Measurements from ENCODE around the gene GPATCH4. TPM values are rescaled to one million over a fixed set of nuclear protein-coding genes. Genes with fewer than 3 reads are reported as not detected.
A peak's percentile ranks its signal among the peaks of the same experiment; 100 is the strongest.
"Not testable (repeated sequence)": the region's sequence is repeated elsewhere in the genome, so short reads cannot be mapped to it uniquely, and the experiment has no call there.

GPATCH4 gene
- total RNA-seq, 1 donor from 2014 or later = 29.4 TPM

DNA sequence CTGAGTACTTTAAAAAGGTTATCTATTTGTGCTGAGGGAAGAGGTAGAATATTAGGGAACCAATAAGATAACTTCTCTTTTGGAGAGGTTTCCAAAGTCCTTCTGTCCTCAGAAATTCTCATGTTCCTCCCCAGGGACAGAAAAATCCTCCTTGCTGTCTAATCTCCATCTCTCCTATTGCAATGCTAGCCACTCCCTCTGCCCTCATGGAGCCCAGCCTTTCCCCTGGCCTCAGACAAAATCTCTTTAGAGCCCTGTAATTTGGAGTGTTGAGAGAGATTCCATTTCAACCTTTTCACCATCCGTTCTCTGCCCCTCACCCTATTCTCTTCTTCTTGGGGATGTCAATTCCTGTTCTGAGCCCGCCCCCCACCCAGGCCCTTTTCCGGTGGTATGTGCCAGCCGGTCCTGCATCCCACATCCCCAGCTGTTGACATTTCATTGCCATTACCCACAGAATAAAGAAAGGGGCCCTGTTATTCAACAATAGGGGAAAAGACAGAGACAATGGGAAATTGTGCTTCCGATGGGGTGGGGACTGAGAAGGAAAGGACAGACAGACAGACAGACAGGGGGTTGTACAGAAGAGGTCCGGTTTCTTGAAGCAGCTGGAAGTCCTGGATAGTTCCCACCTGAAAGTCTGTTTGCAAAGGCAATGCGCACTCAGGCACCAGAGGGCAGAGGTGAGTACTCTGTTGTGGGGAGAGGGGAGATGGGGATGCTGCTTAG, 17.7 kb upstream of the GPATCH4 start, which contains the start of gene HAPLN2:
HAPLN2 (plus strand) TSS at position 563 of the 729 bp plus-strand sequence. CDS start 4,076 bp downstream, outside the sequence.
- DNase-seq (ENCODE audit: low spot score in 2 of 2) = no peak
- H3K27me3 ChIP-seq = peaks cover 8% of the 10 kb centered on the region
- peak in 1 of 3 experiments; percentile 13 for TF ChIP-seq CTCF (IDR thresholded peaks at IDR 0.05)
- no peaks in the 10 kb centered on the region for H3K9me3 ChIP-seq
- no peak within 1 kb of the TSS for H3K27ac ChIP-seq
- intact Hi-C loops (cut with DNase I) = no loop called here
- no peaks in the 10 kb centered on the region for H3K36me3 ChIP-seq
- peaks cover 4 to 5% of the 10 kb centered on the region in 2 donors for H3K4me1 ChIP-seq
- H3K4me3 ChIP-seq = no peak within 1 kb of the TSS

DNA sequence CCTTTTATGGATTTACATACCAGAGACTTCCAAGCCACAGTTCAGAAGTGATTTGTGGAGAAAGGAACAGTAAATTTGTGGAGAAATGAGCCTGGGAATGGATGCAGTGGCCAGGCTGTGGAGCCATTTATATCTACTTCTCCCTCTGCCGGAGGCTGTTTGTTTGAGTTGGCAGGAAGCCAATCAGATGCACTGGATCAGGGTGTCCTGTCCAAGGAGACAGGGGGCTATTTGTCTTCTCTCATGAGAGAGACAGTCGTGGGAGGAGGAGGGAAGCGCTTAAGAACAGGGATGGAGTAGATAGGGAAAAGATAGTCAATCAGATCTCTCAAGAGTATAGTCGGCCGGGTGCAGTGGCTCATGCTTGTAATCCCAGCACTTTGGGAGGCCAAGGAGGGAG, 15.2 kb upstream of the GPATCH4 start:
- no peak for DNase-seq (ENCODE audit: low spot score in 2 of 2)
- no peak overlapping the region for H3K4me3 ChIP-seq

GRCh38 chr1:156615946-156616345, 14.7 kb upstream of the GPATCH4 start:
- DNase-seq (ENCODE audit: low spot score in 2 of 2) = no peak
- Histone ChIP-seq H3K4me3 (no peak overlapping the region), H3K27ac (peak overlapping the region; percentile 1 to 10), H3K9me3 (no peaks in the 10 kb centered on the region), H3K36me3 (no peaks in the 10 kb centered on the region), H3K27me3 (no peaks in the 10 kb centered on the region), H3K4me1 (peaks cover 2 to 4% of the 10 kb centered on the region in 2 donors)
- intact Hi-C loops (cut with DNase I) = no loop called here
- TF ChIP-seq CTCF (IDR thresholded peaks at IDR 0.05) = no peak

More for the DNA sequence above, 15.2 kb upstream of the GPATCH4 start:
- no peak for TF ChIP-seq CTCF (IDR thresholded peaks at IDR 0.05)
- H3K9me3 ChIP-seq = no peaks in the 10 kb centered on the region
- H3K27ac ChIP-seq = peak overlapping the region; percentile 1 to 10
- H3K27me3 ChIP-seq = no peaks in the 10 kb centered on the region
- intact Hi-C loops (cut with DNase I) = no loop called here
- peaks cover 2 to 4% of the 10 kb centered on the region in 2 donors for H3K4me1 ChIP-seq
- no peaks in the 10 kb centered on the region for H3K36me3 ChIP-seq

- intact Hi-C loops (cut with DNase I) = no loop called here
- H3K27me3 ChIP-seq = no peaks in the 10 kb centered on the region
- H3K4me1 ChIP-seq = peaks cover 2 to 4% of the 10 kb centered on the region in 2 donors
- no peak overlapping the region for H3K27ac ChIP-seq
- DNase-seq (ENCODE audit: low spot score in 2 of 2) = no peak
- no peaks in the 10 kb centered on the region for H3K36me3 ChIP-seq
- no peak for TF ChIP-seq CTCF (IDR thresholded peaks at IDR 0.05)
- H3K4me3 ChIP-seq = no peak overlapping the region
- no peaks in the 10 kb centered on the region for H3K9me3 ChIP-seq
These were observed 11.4 kb upstream of the GPATCH4 start for GRCh38 chr1:156612666-156613065.

DNA sequence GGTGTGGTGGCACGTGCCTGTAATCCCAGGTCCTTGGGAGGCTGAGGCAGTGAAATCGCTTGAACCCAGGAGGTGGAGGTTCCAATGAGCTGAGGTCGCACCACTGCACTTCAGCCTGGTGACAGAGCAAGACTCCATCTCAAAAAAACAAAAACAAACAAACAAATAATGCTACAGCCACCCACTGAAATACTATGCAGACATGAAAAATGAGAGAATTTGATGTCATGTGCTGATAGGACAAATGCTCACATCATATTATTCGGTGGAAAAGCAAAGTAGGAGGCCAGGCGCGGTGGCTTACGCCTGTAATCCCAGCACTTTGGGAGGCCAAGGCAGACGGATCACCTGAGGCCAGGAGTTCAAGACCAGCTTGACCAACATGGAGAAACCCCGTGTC, 8.8 kb upstream of the GPATCH4 start:
- intact Hi-C loops (cut with DNase I); H3K27me3 ChIP-seq; H3K36me3 ChIP-seq; H3K4me1 ChIP-seq; H3K27ac ChIP-seq; DNase-seq (ENCODE audit: low spot score in 2 of 2); H3K9me3 ChIP-seq; H3K4me3 ChIP-seq: not testable (repeated sequence)

DNA sequence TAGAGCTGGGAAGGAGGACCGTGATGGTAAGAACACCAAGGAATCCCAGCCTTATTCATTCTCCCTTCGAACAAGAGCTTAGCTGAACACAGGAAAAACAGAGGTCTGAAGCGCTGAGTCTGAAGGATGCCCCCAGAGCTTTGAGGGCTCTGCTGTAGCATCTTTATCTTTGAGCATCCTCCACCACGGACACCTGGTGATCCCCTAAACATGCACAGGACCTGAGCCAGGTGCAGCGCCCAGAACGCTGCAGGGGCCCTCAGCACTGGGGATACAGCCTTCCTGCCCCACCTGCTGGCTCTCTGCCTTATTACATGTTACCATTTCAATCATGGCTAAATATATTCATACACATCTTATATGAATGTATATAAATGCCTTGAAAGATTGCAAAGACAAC, 7.7 kb upstream of the GPATCH4 start:
- no peaks in the 10 kb centered on the region for H3K4me1 ChIP-seq
- TF ChIP-seq CTCF (IDR thresholded peaks at IDR 0.05) = peak in 1 of 3 experiments; percentile 8
- intact Hi-C loops (cut with DNase I) = loop anchor here (1.0 to 2.0 kb wide), 3 partner anchors 25 to 224 kb away; no protein-coding TSS in a partner anchor

More for the DNA sequence above, 7.7 kb upstream of the GPATCH4 start:
- Histone ChIP-seq H3K36me3 (no peaks in the 10 kb centered on the region), H3K4me3 (no peak overlapping the region), H3K27me3 (no peaks in the 10 kb centered on the region), H3K27ac (no peak overlapping the region), H3K9me3 (no peaks in the 10 kb centered on the region)
- no peak for DNase-seq (ENCODE audit: low spot score in 2 of 2)
